ENCODE results near the gene RELT. TPM values are rescaled to one million over a fixed set of nuclear protein-coding genes. Genes with fewer than 3 reads are reported as not detected.
A peak's percentile ranks its signal among the peaks of the same experiment; 100 is the strongest.

RELT gene
- total and polyA plus RNA-seq, 9 of the 15 experiments (the other 6 are each of a cell fraction or from before 2014, with no cell fraction given) = 1.1 to 20.2 (median 7.4) TPM

DNA sequence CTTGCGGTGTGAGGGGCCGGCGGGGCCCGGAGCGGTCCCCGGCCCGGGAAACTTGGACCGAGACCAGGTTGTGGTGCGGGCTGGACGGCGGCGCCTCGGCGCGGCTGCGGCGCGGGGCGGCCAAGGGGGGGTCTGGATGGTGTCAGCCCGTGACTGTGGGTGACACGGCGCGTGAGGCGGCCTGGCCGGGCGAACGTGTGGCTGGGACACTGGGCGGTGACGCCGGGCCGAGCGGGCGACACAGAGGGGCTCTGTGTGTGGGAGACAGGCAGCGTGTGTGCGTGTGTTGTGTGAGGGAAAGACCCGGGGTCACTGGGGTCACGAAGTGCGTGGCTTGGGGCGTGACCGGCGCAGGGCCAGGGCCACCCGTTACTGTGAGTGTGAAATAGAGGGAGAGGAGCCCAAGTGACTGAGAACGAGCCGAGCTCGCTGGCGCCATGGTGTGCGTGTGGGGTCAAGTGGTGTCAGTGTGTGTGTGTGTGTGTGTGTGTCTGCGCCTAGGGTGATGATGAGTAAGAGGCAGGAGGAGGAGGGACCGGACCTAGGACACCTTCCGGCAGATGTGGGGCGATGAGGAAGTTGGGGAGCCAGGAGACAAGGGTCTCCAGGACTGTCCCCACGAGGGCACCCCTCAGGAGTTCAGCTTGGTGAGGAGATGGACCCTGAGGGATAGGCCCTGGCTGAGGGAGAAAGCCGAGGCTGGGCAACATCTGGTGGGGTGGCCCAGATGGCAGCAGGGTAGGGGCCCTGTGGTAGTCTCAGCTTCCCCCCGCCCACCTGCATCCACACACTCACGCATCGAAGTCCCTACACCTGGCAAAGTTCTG lies 817 bp downstream of the RELT start (continued):
- no peak for TF ChIP-seq POLR3A (IDR thresholded peaks at IDR 0.05; ENCODE audit: borderline replicate concordance, extremely low read depth, insufficient read depth, insufficient read length)
- peak; percentile 63 for TF ChIP-seq POLR2AphosphoS5 (IDR thresholded peaks at IDR 0.05; ENCODE audit: control insufficient read depth, insufficient read depth, low read depth, low read length)
- TF ChIP-seq NFRKB (IDR thresholded peaks at IDR 0.05; ENCODE audit: low read depth) = 0 out of 2 replicates have a peak, but pooled peaks have one; percentile 40
- peak; percentile 84 for TF ChIP-seq HDAC2 (IDR thresholded peaks at IDR 0.05)
- peak in 1 of 3 experiments; percentile 76; a peak in 2 of 6 replicates for TF ChIP-seq ZBTB11 (CRISPR knock-in tag; IDR thresholded peaks at IDR 0.05)
- TF ChIP-seq ARHGAP35 (IDR thresholded peaks at IDR 0.05; ENCODE audit: partially characterized antibody) = peak; percentile 33
- TF ChIP-seq PHF8 (IDR thresholded peaks at IDR 0.05; ENCODE audit: borderline replicate concordance, low read length) = peak; percentile 26; the same call in 1 of the 2 replicates
- peak; percentile 85 for TF ChIP-seq ATF3 (IDR thresholded peaks at IDR 0.05)
- no peak for TF ChIP-seq ATF3 (CRISPR knock-in tag; conservative IDR thresholded peaks at IDR 0.05)
- peak; percentile 56 for TF ChIP-seq BHLHE40 (IDR thresholded peaks at IDR 0.05; ENCODE audit: low read length)
- TF ChIP-seq CBFA2T2 (conservative IDR thresholded peaks at IDR 0.05) = 0 out of 2 replicates have a peak, but pooled peaks have one; percentile 15
- TF ChIP-seq, protein P1, sequence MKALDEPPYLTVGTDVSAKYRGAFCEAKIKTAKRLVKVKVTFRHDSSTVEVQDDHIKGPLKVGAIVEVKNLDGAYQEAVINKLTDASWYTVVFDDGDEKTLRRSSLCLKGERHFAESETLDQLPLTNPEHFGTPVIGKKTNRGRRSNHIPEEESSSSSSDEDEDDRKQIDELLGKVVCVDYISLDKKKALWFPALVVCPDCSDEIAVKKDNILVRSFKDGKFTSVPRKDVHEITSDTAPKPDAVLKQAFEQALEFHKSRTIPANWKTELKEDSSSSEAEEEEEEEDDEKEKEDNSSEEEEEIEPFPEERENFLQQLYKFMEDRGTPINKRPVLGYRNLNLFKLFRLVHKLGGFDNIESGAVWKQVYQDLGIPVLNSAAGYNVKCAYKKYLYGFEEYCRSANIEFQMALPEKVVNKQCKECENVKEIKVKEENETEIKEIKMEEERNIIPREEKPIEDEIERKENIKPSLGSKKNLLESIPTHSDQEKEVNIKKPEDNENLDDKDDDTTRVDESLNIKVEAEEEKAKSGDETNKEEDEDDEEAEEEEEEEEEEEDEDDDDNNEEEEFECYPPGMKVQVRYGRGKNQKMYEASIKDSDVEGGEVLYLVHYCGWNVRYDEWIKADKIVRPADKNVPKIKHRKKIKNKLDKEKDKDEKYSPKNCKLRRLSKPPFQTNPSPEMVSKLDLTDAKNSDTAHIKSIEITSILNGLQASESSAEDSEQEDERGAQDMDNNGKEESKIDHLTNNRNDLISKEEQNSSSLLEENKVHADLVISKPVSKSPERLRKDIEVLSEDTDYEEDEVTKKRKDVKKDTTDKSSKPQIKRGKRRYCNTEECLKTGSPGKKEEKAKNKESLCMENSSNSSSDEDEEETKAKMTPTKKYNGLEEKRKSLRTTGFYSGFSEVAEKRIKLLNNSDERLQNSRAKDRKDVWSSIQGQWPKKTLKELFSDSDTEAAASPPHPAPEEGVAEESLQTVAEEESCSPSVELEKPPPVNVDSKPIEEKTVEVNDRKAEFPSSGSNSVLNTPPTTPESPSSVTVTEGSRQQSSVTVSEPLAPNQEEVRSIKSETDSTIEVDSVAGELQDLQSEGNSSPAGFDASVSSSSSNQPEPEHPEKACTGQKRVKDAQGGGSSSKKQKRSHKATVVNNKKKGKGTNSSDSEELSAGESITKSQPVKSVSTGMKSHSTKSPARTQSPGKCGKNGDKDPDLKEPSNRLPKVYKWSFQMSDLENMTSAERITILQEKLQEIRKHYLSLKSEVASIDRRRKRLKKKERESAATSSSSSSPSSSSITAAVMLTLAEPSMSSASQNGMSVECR (CRISPR knock-in tag; IDR thresholded peaks at IDR 0.05) = peak; percentile 12; the same call in 1 of the 2 replicates
- peak in 1 of 2 experiments; percentile 64; a peak in 1 of 4 replicates for TF ChIP-seq KDM1A (IDR thresholded peaks at IDR 0.05)
- TF ChIP-seq CREM (IDR thresholded peaks at IDR 0.05; ENCODE audit: low read depth) = peak; percentile 86
- TF ChIP-seq SAP30 (IDR thresholded peaks at IDR 0.05; ENCODE audit: borderline replicate concordance, insufficient read depth, low read depth, low read length, poor library complexity, severe bottlenecking) = peak; percentile 22
- no peak for TF ChIP-seq ZNF217 (CRISPR knock-in tag; IDR thresholded peaks at IDR 0.05)
- 0 out of 2 replicates have a peak, but pooled peaks have one; percentile 23 for TF ChIP-seq SOX6 (IDR thresholded peaks at IDR 0.05)
- TF ChIP-seq NCOA1 (IDR thresholded peaks at IDR 0.05; ENCODE audit: low read depth) = peak; percentile 79

Measured in K562 (cell line).